Measurements from ENCODE around the gene ADAMTS13. TPM values are rescaled to one million over a fixed set of nuclear protein-coding genes. Genes with fewer than 3 reads are reported as not detected.

ADAMTS13 gene
- total RNA-seq (2.3 and 3.1 TPM in 2 replicates), polyA plus RNA-seq (0.45 and 0.78 TPM in 2 replicates), polyA minus RNA-seq (ENCODE audit: low replicate concordance) (0.11 and 1.5 TPM in 2 replicates)
- polyA plus RNA-seq (2012), result 1.3 and 1.4 TPM in 2 replicates

- Histone ChIP-seq H3K4me2 (ENCODE audit: extremely low read depth, insufficient read depth, low read length) (no peak within 1 kb of the TSS), H2AFZ (ENCODE audit: low read length) (no peak within 1 kb of the TSS), H3K27me3 (ENCODE audit: control insufficient read depth, insufficient read depth, low read length) (no peaks in the 10 kb centered on the region), H3K4me3 (replicated peaks in 1 of 4; ENCODE audit: control extremely low read depth in 1 of 4, insufficient read depth in 1 of 4, low read depth in 3 of 4, low read length in 4 of 4) (no peak within 1 kb of the TSS), H4K20me1 (ENCODE audit: control insufficient read depth, extremely low read depth, insufficient read depth, low read length) (no peaks in the 10 kb centered on the region), H3K36me3 (ENCODE audit: control insufficient read depth, insufficient read depth, low read length) (no peaks in the 10 kb centered on the region), H3K9ac (ENCODE audit: insufficient read depth, low read length) (no peak within 1 kb of the TSS), H3K9me3 (ENCODE audit: control insufficient read depth, insufficient read depth, low read depth, low read length) (no peaks in the 10 kb centered on the region), H3K4me1 (ENCODE audit: control insufficient read depth, extremely low read depth, insufficient read depth, low read length) (no peaks in the 10 kb centered on the region), H3K27ac (ENCODE audit: insufficient read depth, low read length) (no peak within 1 kb of the TSS), H3K79me2 (ENCODE audit: control insufficient read depth, insufficient read depth, low read length) (peaks cover 6% of the 10 kb centered on the region)
- no peak for TF ChIP-seq EZH2 (IDR thresholded peaks at IDR 0.05; ENCODE audit: low read length, missing control alignments)
- no peak for TF ChIP-seq CTCF (conservative IDR thresholded peaks at IDR 0.05 in 1 of 2, IDR thresholded peaks at IDR 0.05 in 1 of 2; ENCODE audit: low read depth in 1 of 2, low read length in 2 of 2)
- DNase-seq (ENCODE audit: low read depth in 2 of 2), result no peak
These were observed at the start of gene ADAMTS13 for GRCh38 chr9:133421615-133422542. Gene ADAMTS13, plus strand, starts transcription at chr9:133422367. Its CDS starts 77 bp downstream, at chr9:133422444.

GRCh38 chr9:133374612-133375115 lies 47.5 kb upstream of the ADAMTS13 start:
- Histone ChIP-seq H3K27ac (ENCODE audit: insufficient read depth, low read length) (peak overlapping the region; percentile 98), H3K36me3 (ENCODE audit: control insufficient read depth, insufficient read depth, low read length) (peaks cover 22% of the 10 kb centered on the region), H3K27me3 (ENCODE audit: control insufficient read depth, insufficient read depth, low read length) (no peaks in the 10 kb centered on the region), H3K79me2 (ENCODE audit: control insufficient read depth, insufficient read depth, low read length) (peaks cover 61% of the 10 kb centered on the region), H3K4me3 (replicated peaks in 1 of 4; ENCODE audit: control extremely low read depth in 1 of 4, insufficient read depth in 1 of 4, low read depth in 3 of 4, low read length in 4 of 4) (peak overlapping the region; percentile 78 to 100 (median 96)), H4K20me1 (ENCODE audit: control insufficient read depth, extremely low read depth, insufficient read depth, low read length) (peaks cover 6% of the 10 kb centered on the region), H2AFZ (ENCODE audit: low read length) (no peak overlapping the region), H3K9me3 (ENCODE audit: control insufficient read depth, insufficient read depth, low read depth, low read length) (no peaks in the 10 kb centered on the region), H3K9ac (ENCODE audit: insufficient read depth, low read length) (peak overlapping the region; percentile 97), H3K4me2 (ENCODE audit: extremely low read depth, insufficient read depth, low read length) (peak overlapping the region; percentile 77), H3K4me1 (ENCODE audit: control insufficient read depth, extremely low read depth, insufficient read depth, low read length) (peaks cover 6% of the 10 kb centered on the region)
- TF ChIP-seq EZH2 (IDR thresholded peaks at IDR 0.05; ENCODE audit: low read length, missing control alignments) (no peak), CTCF (conservative IDR thresholded peaks at IDR 0.05 in 1 of 2, IDR thresholded peaks at IDR 0.05 in 1 of 2; ENCODE audit: low read depth in 1 of 2, low read length in 2 of 2) (no peak)
- DNase-seq (ENCODE audit: low read depth in 2 of 2), result peak; percentile 60 to 81

- Histone ChIP-seq H3K79me2 (ENCODE audit: control insufficient read depth, insufficient read depth, low read length) (peaks cover 56% of the 10 kb centered on the region), H3K36me3 (ENCODE audit: control insufficient read depth, insufficient read depth, low read length) (peaks cover 16% of the 10 kb centered on the region), H3K4me2 (ENCODE audit: extremely low read depth, insufficient read depth, low read length) (peak overlapping the region; percentile 77), H3K4me1 (ENCODE audit: control insufficient read depth, extremely low read depth, insufficient read depth, low read length) (peaks cover 6% of the 10 kb centered on the region), H4K20me1 (ENCODE audit: control insufficient read depth, extremely low read depth, insufficient read depth, low read length) (peaks cover 5% of the 10 kb centered on the region), H3K4me3 (replicated peaks in 1 of 4; ENCODE audit: control extremely low read depth in 1 of 4, insufficient read depth in 1 of 4, low read depth in 3 of 4, low read length in 4 of 4) (peak overlapping the region; percentile 78 to 100 (median 96)), H2AFZ (ENCODE audit: low read length) (no peak overlapping the region), H3K27ac (ENCODE audit: insufficient read depth, low read length) (peak overlapping the region; percentile 98), H3K27me3 (ENCODE audit: control insufficient read depth, insufficient read depth, low read length) (no peaks in the 10 kb centered on the region), H3K9me3 (ENCODE audit: control insufficient read depth, insufficient read depth, low read depth, low read length) (no peaks in the 10 kb centered on the region), H3K9ac (ENCODE audit: insufficient read depth, low read length) (peak overlapping the region; percentile 97)
- no peak for TF ChIP-seq EZH2 (IDR thresholded peaks at IDR 0.05; ENCODE audit: low read length, missing control alignments)
- TF ChIP-seq CTCF (conservative IDR thresholded peaks at IDR 0.05 in 1 of 2, IDR thresholded peaks at IDR 0.05 in 1 of 2; ENCODE audit: low read depth in 1 of 2, low read length in 2 of 2), result no peak
- peak; percentile 39 to 44 for DNase-seq (ENCODE audit: low read depth in 2 of 2)
These were observed 46.9 kb upstream of the ADAMTS13 start for GRCh38 chr9:133375116-133375723.
